GM23338 (cell line): ENCODE data around the gene CRACR2A. TPM values are rescaled to one million over a fixed set of nuclear protein-coding genes. Genes with fewer than 3 reads are reported as not detected.

ENCODE experiments used
- ATAC-seq: fragments of 200-7000 bp; cut with Tn5 transposase; 3 replicates; pipeline ENCODE4 v1.9.1; 2020
- DNase-seq: peaks from one replicate; pipeline ENCODE4 v3.0.0-alpha.2; 2015; ENCODE audit warnings: low spot score
- H2AFZ ChIP-seq: fragments of 200-600 bp; sonication (generic); 2 replicates; pipeline ENCODE4 v1.8.0; 2016; ENCODE audit warnings: antibody characterized with exemption, mild to moderate bottlenecking, moderate library complexity
- H3F3A ChIP-seq: fragments of 200-600 bp; sonication (generic); replicated peaks from 2 replicates; pipeline ENCODE4 v1.8.0; 2017; ENCODE audit warnings: antibody characterized with exemption, mixed run types, low read depth
- H3K27ac ChIP-seq: fragments of 200-600 bp; sonication (generic); 2 replicates; pipeline ENCODE4 v1.6.1; 2016; ENCODE audit warnings: low read depth
- H3K27me3 ChIP-seq: fragments of 200-600 bp; sonication (generic); 2 replicates; pipeline ENCODE4 v1.8.0; 2016; ENCODE audit warnings: mild to moderate bottlenecking, mixed run types, moderate library complexity; ENCODE audit not compliant: insufficient read depth
- H3K36me3 ChIP-seq: fragments of 200-600 bp; sonication (generic); 2 replicates; pipeline ENCODE4 v1.8.0; 2016; ENCODE audit warnings: mild to moderate bottlenecking; ENCODE audit not compliant: insufficient read depth
- H3K4me1 ChIP-seq: fragments of 200-600 bp; sonication (generic); 2 replicates; pipeline ENCODE4 v1.8.0; 2016; ENCODE audit warnings: mild to moderate bottlenecking, moderate library complexity; ENCODE audit not compliant: insufficient read depth
- H3K4me2 ChIP-seq: fragments of 200-600 bp; sonication (generic); 2 replicates; pipeline ENCODE4 v1.7.1; 2017; ENCODE audit warnings: mixed run types
- H3K4me3 ChIP-seq: fragments of 200-600 bp; sonication (generic); 2 replicates; pipeline ENCODE4 v1.6.1; 2016; ENCODE audit warnings: mixed run types
- H3K79me2 ChIP-seq: fragments of 200-600 bp; sonication (generic); replicated peaks from 2 replicates; pipeline ENCODE4 v1.8.0; 2017; ENCODE audit warnings: mild to moderate bottlenecking; ENCODE audit not compliant: insufficient read depth
- H3K9me2 ChIP-seq: fragments of 200-600 bp; sonication (generic); 2 replicates; pipeline ENCODE4 v1.8.0; 2017; ENCODE audit not compliant: insufficient read depth
- H4K20me1 ChIP-seq: fragments of 200-600 bp; sonication (generic); replicated peaks from 2 replicates; pipeline ENCODE4 v1.8.0; 2017; ENCODE audit warnings: mild to moderate bottlenecking; ENCODE audit not compliant: insufficient read depth
- H3K27ac Mint-ChIP-seq: 2 replicates; pipeline ENCODE4 v1.8.0; 2020; ENCODE audit warnings: inconsistent platforms, mild to moderate bottlenecking, moderate library complexity, mixed read lengths
- H3K27me3 Mint-ChIP-seq: 3 replicates; pipeline ENCODE4 v1.8.0; 2022; ENCODE audit warnings: low read depth, mild to moderate bottlenecking, moderate library complexity, mixed read lengths, inconsistent platforms; ENCODE audit not compliant: insufficient read depth, poor library complexity
- H3K36me3 Mint-ChIP-seq: 3 replicates; pipeline ENCODE4 v1.8.0; 2021; ENCODE audit warnings: low read depth, mild to moderate bottlenecking, inconsistent platforms, moderate library complexity, mixed read lengths
- H3K4me1 Mint-ChIP-seq: 3 replicates; pipeline ENCODE4 v1.8.0; 2020; ENCODE audit warnings: mild to moderate bottlenecking, inconsistent platforms, mixed read lengths
- H3K4me3 Mint-ChIP-seq: 3 replicates; pipeline ENCODE4 v1.8.0; 2021; ENCODE audit warnings: moderate library complexity, mild to moderate bottlenecking, inconsistent platforms, mixed read lengths
- H3K9me3 Mint-ChIP-seq: 3 replicates; pipeline ENCODE4 v1.8.0; 2020; ENCODE audit warnings: moderate library complexity, mild to moderate bottlenecking, inconsistent platforms, mixed read lengths
- CREB1 ChIP-seq: fragments of 250-450 bp; sonication (Bioruptor Pico); IDR thresholded peaks from 2 replicates; pipeline ENCODE4 v1.5.0; 2020; ENCODE audit warnings: low read depth, mild to moderate bottlenecking, moderate library complexity
- ETS1 ChIP-seq: IDR thresholded peaks from 2 replicates; pipeline ENCODE4 v1.6.1; 2016; ENCODE audit warnings: antibody characterized with exemption
- EZH2 ChIP-seq: fragments of 200-600 bp; sonication (generic); IDR thresholded peaks from one replicate; pipeline ENCODE4 v1.8.0; 2017; ENCODE audit warnings: antibody characterized with exemption, mild to moderate bottlenecking, low read depth; ENCODE audit not compliant: unreplicated experiment
- EZH2phosphoT487 ChIP-seq: fragments of 200-600 bp; sonication (generic); IDR thresholded peaks from one replicate; pipeline ENCODE4 v1.8.1; 2018; ENCODE audit warnings: antibody characterized with exemption; ENCODE audit not compliant: unreplicated experiment
- JUNB ChIP-seq: IDR thresholded peaks from one replicate; pipeline ENCODE4 v1.6.1; 2016; ENCODE audit warnings: antibody characterized with exemption; ENCODE audit not compliant: unreplicated experiment
- NANOG ChIP-seq: IDR thresholded peaks from 2 replicates; pipeline ENCODE4 v1.6.1; 2016; ENCODE audit warnings: antibody characterized with exemption, borderline replicate concordance
- POLR2AphosphoS5 ChIP-seq: IDR thresholded peaks from 2 replicates; pipeline ENCODE4 v1.6.1; 2016; ENCODE audit warnings: antibody characterized with exemption, low read depth
- REST ChIP-seq: IDR thresholded peaks from one replicate; pipeline ENCODE4 v1.6.1; 2018; ENCODE audit warnings: antibody characterized with exemption; ENCODE audit not compliant: unreplicated experiment
- STAT1 ChIP-seq: IDR thresholded peaks from one replicate; pipeline ENCODE4 v1.6.1; 2016; ENCODE audit warnings: antibody characterized with exemption; ENCODE audit not compliant: unreplicated experiment
- ZNF114 ChIP-seq: fragments of 250-450 bp; sonication (Bioruptor Pico); IDR thresholded peaks from 2 replicates; pipeline ENCODE4 v1.5.0; 2020; ENCODE audit warnings: mild to moderate bottlenecking, moderate library complexity
- ZNF331 ChIP-seq: fragments of 250-450 bp; sonication (Bioruptor Pico); IDR thresholded peaks from 2 replicates; pipeline ENCODE4 v1.5.0; 2020; ENCODE audit warnings: low read depth, mild to moderate bottlenecking, moderate library complexity
- ZNF462 ChIP-seq: fragments of 250-450 bp; sonication (Bioruptor Pico); IDR thresholded peaks from 2 replicates; pipeline ENCODE4 v1.5.0; 2020; ENCODE audit warnings: mild to moderate bottlenecking, moderate library complexity
- polyA plus RNA-seq: library from polyadenylated mRNA; unstranded; fragments of >200 nt; fragmentation: Nextera tagmentation; extraction: Ambion mirVana; gene quantifications from 2 replicates; pipeline ENCODE4 v1.2.1, GENCODE V29; 2016
- total RNA-seq: library from RNA; depleted of rRNA; stranded (reverse); fragments of >200 nt; shearing (Covaris generic); gene quantifications from 2 replicates; pipeline ENCODE4 v1.2.3, GENCODE V29; 2014
- TF ChIP-seq, protein P1 (sequence below), 2 experiments: fragments of 200-600 bp in 1 of 2; sonication (generic) in 1 of 2; conservative IDR thresholded peaks; 2 replicates each; pipeline versions ENCODE4 v1.5.1 to v1.6.1; 2016 to 2017; ENCODE audit warnings: antibody characterized with exemption in 2 of 2, low read depth in 2 of 2, mild to moderate bottlenecking in 2 of 2, moderate library complexity in 1 of 2

CRACR2A gene
- total and polyA plus RNA-seq, 2 experiments from 2014 or later = 1.5 to 3.0 TPM

DNA sequence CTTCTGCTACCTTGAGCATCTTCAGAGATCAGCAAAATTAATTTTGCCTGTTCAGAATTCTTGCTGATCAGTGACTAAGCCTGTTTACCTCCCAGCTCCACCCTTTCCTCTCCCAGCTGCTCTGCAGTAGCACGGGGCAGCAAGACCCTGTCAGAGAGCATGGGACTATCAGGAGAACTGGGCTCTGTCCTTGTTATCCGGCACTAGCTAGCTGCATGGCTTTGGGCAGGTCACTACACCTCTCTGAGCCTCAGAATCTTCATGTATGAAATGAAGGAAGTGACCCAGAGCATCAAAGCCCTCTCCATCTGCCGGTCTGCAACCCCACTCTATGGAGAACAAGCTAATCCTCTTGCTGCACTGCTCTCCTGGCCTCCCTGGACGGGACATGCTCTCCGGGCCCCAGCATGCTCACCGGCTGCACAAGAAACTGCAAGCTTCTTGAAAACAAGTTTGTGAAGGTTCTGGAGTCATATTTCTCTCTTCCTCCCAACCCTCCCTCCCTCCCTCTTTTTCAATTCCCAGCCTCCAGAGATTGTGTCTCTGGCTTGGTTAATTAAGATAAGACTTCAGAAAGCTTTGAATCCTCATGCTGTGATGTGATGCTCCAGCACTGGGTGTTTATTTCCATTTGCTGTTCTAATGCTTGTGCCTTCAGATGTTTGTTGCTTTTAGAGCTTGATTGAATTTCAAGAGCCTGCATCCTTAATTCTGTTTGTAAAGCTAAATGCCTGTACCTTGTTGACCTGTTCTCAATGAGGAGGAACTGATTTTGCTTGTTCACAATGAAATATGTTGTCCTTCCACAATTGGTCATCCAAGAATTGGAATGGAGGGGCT is 101.1 kb downstream of the CRACR2A start:
- H3K27me3 Mint-ChIP-seq = peaks cover 5% of the 10 kb centered on the region
- no peak overlapping the region for H3K27ac Mint-ChIP-seq
- Histone ChIP-seq H3K27me3 (no peaks in the 10 kb centered on the region), H2AFZ (no peak overlapping the region), H3K9me2 (no peaks in the 10 kb centered on the region), H4K20me1 (no peaks in the 10 kb centered on the region), H3K4me1 (no peaks in the 10 kb centered on the region), H3F3A (no peaks in the 10 kb centered on the region), H3K4me3 (no peak overlapping the region), H3K36me3 (no peaks in the 10 kb centered on the region), H3K4me2 (no peak overlapping the region), H3K79me2 (no peaks in the 10 kb centered on the region), H3K27ac (no peak overlapping the region)
- no peak for ATAC-seq
- H3K9me3 Mint-ChIP-seq = no peaks in the 10 kb centered on the region
- TF ChIP-seq ZNF114 (no peak), ZNF331 (CRISPR knock-in tag) (no peak), CREB1 (CRISPR knock-in tag) (no peak), ZNF462 (CRISPR knock-in tag) (no peak), ETS1 (no peak), EZH2 (no peak), NANOG (no peak), POLR2AphosphoS5 (no peak), JUNB (no peak), STAT1 (no peak), REST (no peak), EZH2phosphoT487 (no peak)
- TF ChIP-seq, protein P1, sequence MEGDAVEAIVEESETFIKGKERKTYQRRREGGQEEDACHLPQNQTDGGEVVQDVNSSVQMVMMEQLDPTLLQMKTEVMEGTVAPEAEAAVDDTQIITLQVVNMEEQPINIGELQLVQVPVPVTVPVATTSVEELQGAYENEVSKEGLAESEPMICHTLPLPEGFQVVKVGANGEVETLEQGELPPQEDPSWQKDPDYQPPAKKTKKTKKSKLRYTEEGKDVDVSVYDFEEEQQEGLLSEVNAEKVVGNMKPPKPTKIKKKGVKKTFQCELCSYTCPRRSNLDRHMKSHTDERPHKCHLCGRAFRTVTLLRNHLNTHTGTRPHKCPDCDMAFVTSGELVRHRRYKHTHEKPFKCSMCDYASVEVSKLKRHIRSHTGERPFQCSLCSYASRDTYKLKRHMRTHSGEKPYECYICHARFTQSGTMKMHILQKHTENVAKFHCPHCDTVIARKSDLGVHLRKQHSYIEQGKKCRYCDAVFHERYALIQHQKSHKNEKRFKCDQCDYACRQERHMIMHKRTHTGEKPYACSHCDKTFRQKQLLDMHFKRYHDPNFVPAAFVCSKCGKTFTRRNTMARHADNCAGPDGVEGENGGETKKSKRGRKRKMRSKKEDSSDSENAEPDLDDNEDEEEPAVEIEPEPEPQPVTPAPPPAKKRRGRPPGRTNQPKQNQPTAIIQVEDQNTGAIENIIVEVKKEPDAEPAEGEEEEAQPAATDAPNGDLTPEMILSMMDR (conservative IDR thresholded peaks at IDR 0.05; ENCODE audit: low read depth in 2 of 2) = no peak
- peaks cover 9% of the 10 kb centered on the region; the same call in 2 of the 3 replicates for H3K4me1 Mint-ChIP-seq
- H3K36me3 Mint-ChIP-seq = no peaks in the 10 kb centered on the region
- no peak for DNase-seq
- H3K4me3 Mint-ChIP-seq = no peak overlapping the region
